HG02678 (cell line): Measurements from ENCODE around the gene RUNX2.
"Not testable (repeated sequence)": the region's sequence is repeated elsewhere in the genome, so short reads cannot be mapped to it uniquely, and the experiment has no call there.

Source experiments
- ATAC-seq: cut with Tn5 transposase; IDR thresholded peaks from one replicate; pipeline ENCODE4 v1.9.1; 2021; ENCODE audit warnings: mild to moderate bottlenecking, moderate library complexity; ENCODE audit not compliant: unreplicated experiment

Gene RUNX2

DNA sequence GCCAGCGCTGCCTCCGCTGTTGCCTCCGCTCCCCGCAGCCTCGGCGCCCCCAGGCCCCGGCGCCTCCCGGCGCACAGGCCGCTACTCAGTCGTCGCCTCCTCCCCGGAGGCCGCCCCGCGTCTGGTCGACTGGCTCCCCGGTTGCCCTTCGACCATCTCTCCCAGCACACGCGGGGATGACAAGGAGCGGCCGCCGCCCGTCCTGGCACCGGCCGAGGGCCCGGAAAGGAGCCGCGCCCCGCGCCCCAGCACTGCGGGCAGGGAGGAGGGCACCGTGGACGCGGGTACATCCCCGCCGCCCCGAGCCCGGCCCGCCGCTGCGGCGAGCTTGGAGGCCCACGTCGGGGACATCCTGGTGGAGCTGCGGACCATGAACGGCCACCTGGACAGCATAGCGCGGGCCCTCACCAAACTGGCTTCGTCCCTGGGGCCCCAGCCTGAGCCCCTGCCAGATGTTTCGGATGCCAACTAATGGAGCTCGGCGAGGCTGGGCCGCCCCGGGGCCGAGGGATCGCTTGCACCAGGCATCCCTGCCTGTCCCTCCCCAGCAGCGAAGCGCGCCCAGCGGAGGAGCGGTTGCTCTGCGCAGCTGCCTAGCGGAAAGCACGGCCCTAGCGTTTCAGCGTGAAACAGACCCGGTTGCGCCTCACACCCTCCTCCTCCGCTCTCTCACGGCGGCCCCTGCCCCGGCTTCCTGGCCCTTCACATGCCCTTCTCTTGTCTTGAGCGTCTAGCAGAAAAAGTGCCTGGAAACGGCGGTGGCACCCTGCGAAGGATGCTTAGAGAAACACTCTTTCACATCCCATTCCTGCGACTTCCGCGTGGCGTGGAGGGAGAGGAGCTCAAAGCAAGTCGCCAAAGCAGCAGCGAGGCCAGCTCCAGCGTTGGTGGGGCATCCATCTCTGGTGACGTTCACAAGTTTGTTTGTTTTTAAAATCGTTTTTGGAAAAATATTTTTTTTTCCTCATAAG, 335.4 kb downstream of the RUNX2 start:
- ATAC-seq: peak; percentile 55

DNA sequence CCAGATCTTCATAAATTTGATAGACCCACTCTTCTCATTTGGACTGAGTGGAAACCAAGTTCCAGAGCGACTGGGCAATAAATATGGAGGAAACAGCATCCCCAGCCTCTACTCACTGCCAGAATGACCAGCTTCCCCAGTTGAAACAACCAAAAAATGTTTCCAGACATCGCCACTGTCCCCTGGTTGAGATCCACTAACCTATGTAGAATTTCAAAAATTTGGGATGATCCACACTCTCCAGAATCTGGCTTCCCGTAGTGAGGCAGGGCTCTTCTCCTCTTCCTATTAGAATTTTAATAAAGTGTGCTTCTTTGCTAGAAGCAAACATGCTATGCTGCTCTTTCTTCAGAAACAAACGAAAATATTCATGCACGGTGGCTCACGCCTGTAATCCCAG, 336.6 kb downstream of the RUNX2 start:
- ATAC-seq: no peak

DNA sequence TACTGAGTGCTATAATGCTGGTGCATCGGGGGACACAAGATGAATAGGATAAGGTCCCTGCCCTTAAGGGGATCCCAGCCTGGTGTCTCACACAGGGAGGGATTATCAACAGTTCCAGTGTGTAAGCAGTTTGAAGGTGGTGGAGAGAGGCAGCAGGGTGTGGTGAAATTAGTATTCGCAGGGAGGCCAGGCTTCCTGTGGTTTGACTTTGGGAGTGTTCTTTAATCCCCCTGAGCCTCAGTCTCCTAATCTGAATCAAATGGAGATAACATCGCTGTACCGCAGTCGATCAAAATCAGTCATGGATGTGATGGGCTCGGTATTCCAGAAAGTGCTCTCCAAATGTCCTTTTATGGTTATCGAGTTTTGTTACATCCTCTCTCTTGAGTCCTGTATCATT, 337.7 kb downstream of the RUNX2 start:
- ATAC-seq: no peak

DNA sequence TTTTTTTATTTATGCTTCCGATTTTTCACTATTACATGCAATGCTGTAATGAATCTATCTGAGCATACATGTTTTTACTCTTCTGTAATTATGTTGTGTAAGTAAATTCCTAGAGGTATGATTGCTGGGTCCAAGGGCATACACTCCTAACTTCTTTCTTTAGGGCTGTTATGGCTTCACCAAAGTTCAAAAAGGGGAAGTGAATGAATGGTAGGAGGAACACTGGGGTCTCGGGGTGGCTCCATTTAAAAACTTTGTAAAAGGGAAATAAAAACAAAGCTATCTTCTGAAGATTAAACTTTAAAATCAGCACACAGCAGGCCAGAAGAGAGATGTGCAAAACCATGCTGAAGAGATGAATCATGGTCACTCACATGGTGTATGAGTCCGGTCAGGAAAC, 338.7 kb downstream of the RUNX2 start:
- ATAC-seq: no peak

DNA sequence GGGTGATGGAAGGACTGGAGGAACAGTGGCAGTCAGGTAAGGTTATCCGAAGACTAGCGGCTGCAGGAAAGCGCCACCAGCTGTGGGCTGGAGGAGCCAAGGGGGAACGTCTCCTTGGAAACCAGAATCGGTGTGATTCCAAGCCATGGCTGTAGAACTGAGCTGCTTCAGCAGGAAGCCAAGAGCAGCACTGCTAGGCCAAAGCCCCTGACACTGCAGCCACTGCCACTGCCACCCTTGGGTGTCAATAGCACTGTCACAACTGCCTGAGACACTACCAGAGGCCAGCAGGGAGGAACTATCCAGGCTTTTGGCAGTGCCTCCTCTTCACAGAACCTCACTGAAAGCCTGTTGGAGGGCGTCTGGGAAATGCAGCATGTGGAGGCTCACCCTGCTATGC, 339.2 kb downstream of the RUNX2 start:
- no peak for ATAC-seq

DNA sequence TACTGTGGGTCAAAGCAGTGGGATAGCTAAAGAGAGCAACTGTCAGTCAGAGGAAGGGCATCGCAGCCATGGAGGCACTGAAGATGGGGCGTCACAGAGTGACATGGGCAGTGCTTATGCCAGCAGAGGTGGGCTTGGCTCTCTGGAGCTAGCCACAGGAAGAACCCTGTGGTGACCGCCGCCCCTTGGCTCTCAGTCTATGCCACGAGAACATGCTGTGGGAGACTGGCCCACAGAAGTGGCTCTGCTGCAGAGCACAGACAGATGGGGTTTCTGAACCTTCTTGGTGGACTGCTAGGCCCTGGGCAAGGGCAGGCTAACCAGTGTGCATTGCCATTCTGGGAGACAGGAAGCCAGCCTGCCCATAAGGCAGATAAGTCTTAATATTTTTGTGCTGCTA, 339.6 kb downstream of the RUNX2 start:
- no peak for ATAC-seq

DNA sequence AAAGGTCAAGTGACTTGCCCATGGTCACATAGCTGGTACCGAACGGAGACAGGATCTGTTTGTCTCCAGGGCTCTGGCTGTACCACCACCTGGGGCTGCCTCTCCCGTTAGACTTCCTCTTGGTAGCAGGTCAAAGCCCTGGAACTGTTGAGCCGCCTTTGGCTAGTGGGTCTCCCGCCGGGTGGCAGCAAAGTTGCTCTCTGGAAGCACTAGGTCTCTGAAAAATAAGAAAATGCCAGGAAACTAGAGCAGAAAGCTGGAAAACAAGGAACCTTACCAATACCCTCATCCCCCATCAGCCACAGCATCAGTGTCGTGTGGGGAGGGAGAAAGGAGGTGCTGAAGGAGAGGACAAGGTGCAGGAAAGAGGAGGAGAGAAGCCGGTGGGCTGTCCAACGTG, 340.6 kb downstream of the RUNX2 start:
- no peak for ATAC-seq

DNA sequence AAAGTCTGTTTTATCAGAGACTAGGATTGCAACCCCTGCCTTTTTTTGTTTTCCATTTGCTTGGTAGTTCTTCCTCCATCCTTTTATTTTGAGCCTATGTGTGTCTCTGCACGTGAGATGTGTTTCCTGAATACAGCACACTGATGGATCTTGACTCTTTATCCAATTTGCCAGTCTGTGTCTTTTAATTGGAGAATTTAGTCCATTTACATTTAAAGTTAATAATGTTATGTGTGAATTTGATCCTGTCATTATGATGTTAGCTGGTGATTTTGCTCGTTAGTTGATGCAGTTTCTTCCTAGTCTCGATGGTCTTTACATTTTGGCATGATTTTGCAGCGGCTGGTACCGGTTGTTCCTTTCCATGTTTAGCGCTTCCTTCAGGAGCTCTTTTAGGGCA, 345.0 kb downstream of the RUNX2 start:
- ATAC-seq: not testable (repeated sequence)

DNA sequence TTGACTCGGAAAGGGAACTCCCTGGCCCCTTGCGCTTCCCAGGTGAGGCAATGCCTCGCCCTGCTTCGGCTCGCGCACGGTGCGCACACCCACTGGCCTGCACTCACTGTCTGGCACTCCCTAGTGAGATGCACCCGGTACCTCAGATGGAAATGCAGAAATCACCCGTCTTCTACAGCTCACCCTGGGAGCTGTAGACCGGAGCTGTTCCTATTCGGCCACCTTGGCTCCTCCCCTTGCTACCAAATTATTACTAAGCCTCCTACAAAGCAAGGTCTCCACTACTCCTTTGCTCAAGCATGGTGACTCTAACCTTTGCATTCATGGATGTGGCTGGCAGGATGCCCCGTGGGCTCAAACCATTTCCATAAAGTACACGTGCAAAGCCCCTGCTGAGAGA, 347.0 kb downstream of the RUNX2 start:
- ATAC-seq: not testable (repeated sequence)

DNA sequence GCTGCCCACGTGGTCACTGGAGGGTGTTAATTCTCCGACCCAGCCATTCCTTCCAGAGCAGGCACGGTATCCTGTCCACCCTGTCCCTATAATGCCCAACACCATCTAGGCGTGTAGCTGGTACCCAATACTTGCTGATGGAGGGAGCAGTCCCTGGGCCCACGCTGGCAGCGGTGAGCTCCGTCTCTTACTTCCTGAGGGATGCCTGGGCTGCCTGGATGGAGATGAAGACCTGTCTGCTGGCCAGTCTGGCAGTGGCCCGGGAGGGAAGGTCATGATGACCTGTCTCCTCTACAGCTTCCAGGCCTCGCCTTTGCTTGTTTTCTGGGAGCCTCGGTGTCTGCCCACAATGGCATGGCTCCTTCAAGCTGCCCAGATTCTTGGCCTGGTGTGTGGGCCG, 347.5 kb downstream of the RUNX2 start:
- no peak for ATAC-seq

DNA sequence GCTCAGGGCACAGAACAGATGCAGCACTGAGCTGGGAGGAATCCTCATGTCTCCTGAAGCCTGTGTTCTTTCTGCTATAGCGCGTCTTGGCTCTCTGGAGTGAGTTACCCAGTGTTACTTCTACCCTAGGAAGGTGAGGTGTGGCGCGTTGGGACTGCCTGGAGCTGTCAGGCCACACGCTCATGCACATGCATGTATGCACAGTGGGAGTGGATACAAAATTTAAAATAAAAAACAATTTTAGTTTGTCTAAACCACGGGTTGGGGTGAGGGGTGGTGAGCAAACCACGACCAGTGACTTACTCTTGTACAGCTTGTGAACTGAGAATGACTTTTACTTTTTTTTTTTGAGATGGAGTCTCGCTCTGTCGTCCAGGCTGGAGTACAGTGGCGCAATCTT, 348.2 kb downstream of the RUNX2 start:
- no peak for ATAC-seq

DNA sequence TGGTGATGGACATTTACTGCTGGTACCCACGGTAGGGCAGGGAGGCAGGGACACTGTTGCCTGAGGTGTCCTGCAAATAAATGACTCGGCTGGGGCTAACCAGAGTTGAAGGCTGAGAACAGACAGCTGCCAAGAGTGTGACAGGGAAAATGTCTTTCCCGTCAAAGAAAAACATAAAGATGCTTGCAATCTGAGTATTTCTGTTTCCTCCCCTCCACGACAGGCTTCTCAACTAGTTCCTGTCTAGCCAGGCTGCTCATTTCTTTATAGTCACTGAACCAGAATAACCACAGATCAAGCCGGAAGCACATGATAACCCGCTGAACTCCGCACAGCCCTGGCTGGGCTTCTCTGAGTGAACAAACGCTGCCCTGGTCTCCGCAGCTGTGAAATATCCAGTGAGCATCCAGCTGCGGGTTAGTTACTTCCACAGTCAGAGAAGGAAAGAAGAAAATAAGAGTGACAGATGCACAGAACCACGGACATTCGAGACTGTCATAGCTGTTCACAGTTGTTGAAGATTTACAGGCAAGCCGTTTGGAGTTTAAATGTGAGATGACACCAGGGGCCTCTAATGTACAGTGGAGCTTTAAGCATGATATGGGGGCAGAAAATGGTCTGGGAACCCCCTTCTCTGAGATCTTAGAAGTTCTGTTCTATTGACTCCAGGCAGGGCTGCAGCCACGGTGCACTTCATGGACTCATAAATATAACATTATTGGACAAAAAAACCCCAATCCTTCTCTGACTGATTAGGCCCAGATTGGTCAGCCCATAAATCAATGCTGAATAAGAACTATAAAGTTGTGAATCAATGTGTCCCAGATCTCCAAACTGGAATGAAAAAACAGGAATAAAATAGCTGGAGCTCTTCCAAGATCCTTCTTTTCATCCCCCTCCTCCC, 349.5 kb downstream of the RUNX2 start:
- ATAC-seq: peak; percentile 64

DNA sequence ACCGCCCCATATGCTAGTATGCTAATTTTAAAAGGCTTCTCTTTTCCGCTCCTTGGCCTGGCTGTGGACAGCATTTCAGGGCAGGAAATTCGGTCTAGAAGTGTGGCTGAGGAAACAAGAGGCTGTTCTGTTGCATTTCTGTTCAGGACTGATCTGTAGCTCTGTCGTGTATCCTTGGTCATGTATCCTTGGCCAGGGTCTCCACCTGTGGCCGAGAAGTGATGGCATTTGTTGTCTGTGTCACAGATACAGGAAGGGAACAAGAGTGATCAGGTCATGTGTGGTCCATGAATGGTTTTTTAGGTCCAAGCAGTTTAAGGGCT, 350.1 kb downstream of the RUNX2 start:
- no peak for ATAC-seq

DNA sequence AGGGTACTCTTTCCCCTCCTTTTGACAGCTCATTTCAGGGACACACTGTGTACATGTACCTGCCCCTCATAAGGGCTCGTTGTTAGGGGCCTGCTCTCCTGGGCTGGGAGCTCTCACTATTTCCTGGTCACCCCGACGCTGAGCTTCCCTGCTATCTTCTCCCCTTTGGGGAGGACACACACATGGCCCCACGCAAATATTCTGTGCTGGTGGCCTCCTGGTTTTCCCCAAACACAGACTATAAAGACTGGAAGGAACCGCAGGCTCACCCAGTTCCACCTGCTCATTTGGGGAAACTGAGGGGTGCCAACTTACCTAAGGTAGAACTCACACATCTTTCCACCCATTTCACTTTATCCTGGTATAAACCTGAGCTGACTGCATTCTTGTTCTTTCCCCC, 351.0 kb downstream of the RUNX2 start:
- ATAC-seq: no peak

DNA sequence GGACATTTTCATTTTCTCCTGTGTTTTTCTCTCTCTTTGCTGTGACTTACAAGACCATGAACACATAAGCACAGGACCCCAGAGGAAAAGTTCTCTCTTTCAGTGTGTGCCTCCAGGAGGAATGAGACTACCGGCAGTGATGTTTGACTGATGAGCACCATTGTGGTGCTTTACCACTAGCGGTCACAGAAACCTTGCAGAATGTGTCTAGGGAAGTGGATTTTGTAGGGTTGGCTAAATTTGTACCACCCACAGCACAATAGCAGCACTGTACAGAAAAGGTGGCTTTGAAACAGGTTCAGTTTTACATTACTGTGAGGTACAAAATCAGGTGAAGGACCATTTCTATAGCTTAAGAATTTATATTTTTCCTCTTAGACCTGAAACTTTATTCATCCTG, 351.5 kb downstream of the RUNX2 start:
- ATAC-seq: no peak

DNA sequence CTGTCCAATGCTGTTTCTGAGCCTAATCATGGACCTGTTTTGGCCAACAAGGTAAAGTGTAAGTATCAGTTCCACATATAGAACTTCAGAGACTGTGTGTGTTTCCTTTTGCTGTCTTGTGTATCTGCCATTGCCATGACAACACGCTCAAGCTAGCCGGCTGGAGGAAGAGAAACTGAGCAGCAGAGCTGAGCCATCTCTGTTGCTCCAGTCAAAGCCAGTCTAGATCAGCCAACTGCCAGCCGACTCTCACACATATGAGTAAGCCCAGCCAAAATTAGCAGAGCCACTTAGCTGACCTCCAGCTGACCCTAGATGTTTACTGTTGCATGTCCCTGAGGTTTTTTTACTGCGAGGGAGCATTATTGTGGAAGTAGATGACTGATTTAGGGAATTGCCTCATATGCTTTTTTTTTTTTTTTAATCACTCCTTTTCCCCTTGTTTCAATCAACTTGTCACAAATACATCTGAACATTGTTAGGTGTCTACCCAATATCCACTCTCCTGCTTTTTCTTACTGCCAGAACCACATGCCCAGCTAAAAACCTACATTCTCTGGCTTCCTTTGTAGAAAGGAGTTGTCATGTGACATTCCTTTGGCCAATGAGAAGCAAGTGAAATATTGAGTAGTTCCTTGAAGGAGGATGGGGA, 353.9 kb downstream of the RUNX2 start:
- peak; percentile 88 for ATAC-seq

DNA sequence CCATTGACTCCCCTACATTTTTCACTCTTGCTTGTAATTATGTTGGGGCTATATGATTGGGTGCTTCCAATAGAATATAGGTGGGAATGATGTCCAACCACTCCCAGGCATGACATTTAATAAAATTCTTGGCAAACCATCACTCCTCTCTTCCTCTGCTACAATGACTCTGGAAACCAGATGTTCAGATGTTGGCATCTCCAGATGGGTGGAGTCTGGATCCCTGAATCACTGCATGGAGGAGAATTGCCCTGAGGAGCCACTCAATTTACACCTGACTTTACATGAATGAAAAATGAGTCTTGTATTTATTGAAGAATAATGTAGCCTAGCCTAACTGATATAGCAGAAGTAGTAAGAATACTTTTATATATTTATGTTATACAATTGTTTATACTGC, 356.3 kb downstream of the RUNX2 start:
- no peak for ATAC-seq

DNA sequence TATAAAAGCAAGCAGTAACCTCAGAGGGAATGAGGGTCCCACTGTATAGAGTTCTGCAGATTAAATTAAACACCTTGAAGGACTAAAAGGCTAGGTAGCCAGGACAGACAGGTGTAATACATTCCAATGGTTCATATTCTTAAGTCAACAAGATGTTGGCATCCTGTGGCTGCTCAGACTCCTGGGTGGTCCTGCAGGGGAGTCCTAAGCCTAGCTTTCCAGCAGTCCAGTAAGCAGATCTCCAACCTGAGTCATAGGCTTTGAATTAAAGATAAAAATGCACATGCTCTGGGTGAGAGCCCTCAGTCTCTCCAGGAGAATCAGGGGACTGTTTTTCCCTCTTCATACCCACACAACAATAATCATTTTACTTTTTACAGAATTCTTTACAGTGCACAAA, 356.9 kb downstream of the RUNX2 start:
- no peak for ATAC-seq

DNA sequence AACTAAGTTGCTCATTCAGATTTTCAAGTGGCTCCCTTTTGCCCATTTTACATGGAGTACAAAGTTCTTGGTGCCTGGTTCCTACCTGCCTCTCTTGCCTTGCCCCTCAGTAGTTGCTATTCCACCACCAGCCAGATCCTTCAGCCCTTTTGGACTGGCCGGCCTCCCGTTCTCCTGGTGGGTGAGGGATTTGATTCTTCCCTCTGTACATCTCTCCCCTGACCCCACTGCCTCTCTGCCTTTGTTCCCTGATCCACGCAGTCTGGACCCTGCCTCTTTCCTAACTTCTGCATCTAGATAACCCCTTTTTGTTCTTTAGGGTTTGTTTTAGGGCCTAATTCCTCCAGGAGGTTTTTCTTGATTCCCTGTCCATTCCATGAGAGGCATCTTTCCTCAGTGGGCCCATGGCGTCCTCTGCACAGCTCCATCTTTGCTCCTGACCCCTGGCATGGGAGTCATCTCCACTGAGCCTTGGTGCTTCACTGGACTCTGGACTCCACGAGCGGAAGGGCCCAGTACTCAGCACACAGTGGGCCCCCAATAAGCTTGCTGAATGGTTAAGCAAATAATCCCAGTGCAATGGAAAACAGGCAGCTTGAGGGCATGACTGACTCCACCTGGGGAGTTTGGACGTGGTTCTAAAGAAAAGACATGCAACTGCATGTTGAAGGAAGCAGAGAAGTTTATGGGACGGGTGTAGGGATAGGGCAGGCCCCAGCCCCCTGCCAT, 358.9 kb downstream of the RUNX2 start:
- ATAC-seq: peak; percentile 24

DNA sequence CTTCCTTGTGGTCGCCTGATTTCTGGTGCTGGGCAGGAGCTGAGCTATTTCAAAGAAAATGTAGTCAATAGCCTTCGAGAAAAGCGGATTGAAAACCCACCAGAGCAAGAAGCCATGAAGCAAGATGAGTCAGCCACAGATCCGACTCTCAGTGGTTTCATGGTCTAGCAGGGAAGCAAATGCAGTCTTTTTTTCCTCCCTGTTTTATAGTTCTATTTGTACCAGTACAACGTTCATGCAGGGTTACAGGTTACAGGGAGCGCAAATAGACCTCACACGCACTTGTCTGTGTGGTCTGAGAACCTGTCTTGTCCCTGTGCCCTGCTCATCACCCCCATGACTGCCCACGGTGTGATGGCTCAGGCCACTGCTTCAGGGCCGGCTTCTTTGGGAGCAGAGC, 359.4 kb downstream of the RUNX2 start:
- peak; percentile 91 for ATAC-seq

DNA sequence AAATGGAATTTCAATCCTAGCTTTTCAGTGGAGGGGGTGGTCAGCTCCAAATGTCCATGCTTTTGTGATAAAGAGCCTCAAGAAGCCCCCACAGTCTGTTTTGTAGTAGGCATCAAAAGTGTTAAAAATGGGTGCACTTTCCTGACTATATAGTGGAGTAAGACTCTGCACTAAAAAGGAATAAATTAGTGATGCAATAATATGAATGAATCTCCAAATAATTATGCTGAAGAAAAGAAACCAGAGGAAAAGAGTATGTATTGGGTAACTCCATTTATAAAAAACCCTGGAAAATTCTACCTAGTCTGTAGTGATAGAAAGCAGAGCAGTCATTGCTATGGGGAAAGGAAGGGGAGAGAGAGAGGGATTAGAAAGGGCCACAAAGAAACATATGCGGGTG, 360.1 kb downstream of the RUNX2 start:
- no peak for ATAC-seq
